Measurements from ENCODE around the gene TMEM231.
"Not testable (repeated sequence)": the region's sequence is repeated elsewhere in the genome, so short reads cannot be mapped to it uniquely, and the experiment has no call there.

The TMEM231 gene

GRCh38 chr16:75555707-75556430 lies at the start of gene TMEM231:
Gene TMEM231 (minus strand): TSS chr16:75556252. CDS start chr16:75556209, 43 bp downstream.
- DNase-seq (ENCODE audit: low spot score) = peak; percentile 95

GRCh38 chr16:75603241-75603640 lies 47.2 kb upstream of the TMEM231 start:
- no peak for DNase-seq (ENCODE audit: low spot score)

GRCh38 chr16:75599452-75600277 lies 43.6 kb upstream of the TMEM231 start:
- no peak for DNase-seq (ENCODE audit: low spot score)

GRCh38 chr16:75593825-75594820 lies 38.1 kb upstream of the TMEM231 start:
- DNase-seq (ENCODE audit: low spot score) = peak; percentile 13

GRCh38 chr16:75593308-75593707 lies 37.3 kb upstream of the TMEM231 start:
- DNase-seq (ENCODE audit: low spot score) = no peak

GRCh38 chr16:75591927-75592326 lies 35.9 kb upstream of the TMEM231 start:
- not testable (repeated sequence) for DNase-seq (ENCODE audit: low spot score)

GRCh38 chr16:75590920-75591843 lies 35.1 kb upstream of the TMEM231 start:
- DNase-seq (ENCODE audit: low spot score) = no peak

GRCh38 chr16:75589306-75589705 lies 33.3 kb upstream of the TMEM231 start:
- no peak for DNase-seq (ENCODE audit: low spot score)

- no peak for DNase-seq (ENCODE audit: low spot score)
Measured at GRCh38 chr16:75588716-75589115, 32.7 kb upstream of the TMEM231 start.

GRCh38 chr16:75584108-75584507 lies 28.1 kb upstream of the TMEM231 start:
- no peak for DNase-seq (ENCODE audit: low spot score)

GRCh38 chr16:75579281-75579834 lies 23.3 kb upstream of the TMEM231 start:
- DNase-seq (ENCODE audit: low spot score) = no peak

GRCh38 chr16:75578725-75579124 lies 22.7 kb upstream of the TMEM231 start:
- no peak for DNase-seq (ENCODE audit: low spot score)

- no peak for DNase-seq (ENCODE audit: low spot score)
Measured at GRCh38 chr16:75578212-75578611, 22.2 kb upstream of the TMEM231 start.

- DNase-seq (ENCODE audit: low spot score) = no peak
Measured at GRCh38 chr16:75576384-75576811, 20.3 kb upstream of the TMEM231 start.

- DNase-seq (ENCODE audit: low spot score) = no peak
Measured at GRCh38 chr16:75575958-75576357, 19.9 kb upstream of the TMEM231 start.

GRCh38 chr16:75573955-75574354 lies 17.9 kb upstream of the TMEM231 start:
- DNase-seq (ENCODE audit: low spot score) = no peak

- DNase-seq (ENCODE audit: low spot score) = no peak
Measured at GRCh38 chr16:75572864-75573542, 17.0 kb upstream of the TMEM231 start.

- no peak for DNase-seq (ENCODE audit: low spot score)
Measured at GRCh38 chr16:75570396-75571065, 14.5 kb upstream of the TMEM231 start.

- no peak for DNase-seq (ENCODE audit: low spot score)
Measured at GRCh38 chr16:75567911-75568310, 11.9 kb upstream of the TMEM231 start.

Measured in HuH-7 (cell line).